TTC549 (cell line): ENCODE measurements around the gene TIFAB.

Source experiments
- FAIRE-seq: peaks from 2 replicates; lab custom pipeline; 2012; peaks lifted over from hg19 to GRCh38; lab: Jason Lieb, UNC

TIFAB gene

GRCh38 chr5:135441919-135442318, 10.2 kb downstream of the TIFAB start:
- no peak for FAIRE-seq

- FAIRE-seq = no peak
Measured at GRCh38 chr5:135441350-135441831, 10.8 kb downstream of the TIFAB start.

DNA sequence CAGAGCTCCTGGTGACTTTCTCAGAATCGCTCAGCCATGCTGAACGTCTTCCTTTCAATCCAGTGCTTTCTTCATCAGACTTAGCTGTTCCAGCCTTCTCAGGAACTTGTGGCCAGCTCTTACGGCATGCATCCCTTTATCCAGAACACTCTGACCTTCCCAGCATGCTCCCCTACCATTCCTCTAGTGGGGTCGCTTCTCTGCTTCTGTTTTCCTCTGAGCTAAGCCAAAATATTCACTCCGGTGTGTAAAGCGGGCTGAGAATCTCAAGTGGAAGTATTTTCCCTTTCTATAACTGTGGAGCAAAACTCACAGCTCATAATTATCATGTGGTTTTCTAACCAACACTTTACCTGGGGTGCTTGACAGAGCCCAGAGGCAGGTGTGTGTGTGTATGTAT, 11.2 kb downstream of the TIFAB start:
- FAIRE-seq = no peak

DNA sequence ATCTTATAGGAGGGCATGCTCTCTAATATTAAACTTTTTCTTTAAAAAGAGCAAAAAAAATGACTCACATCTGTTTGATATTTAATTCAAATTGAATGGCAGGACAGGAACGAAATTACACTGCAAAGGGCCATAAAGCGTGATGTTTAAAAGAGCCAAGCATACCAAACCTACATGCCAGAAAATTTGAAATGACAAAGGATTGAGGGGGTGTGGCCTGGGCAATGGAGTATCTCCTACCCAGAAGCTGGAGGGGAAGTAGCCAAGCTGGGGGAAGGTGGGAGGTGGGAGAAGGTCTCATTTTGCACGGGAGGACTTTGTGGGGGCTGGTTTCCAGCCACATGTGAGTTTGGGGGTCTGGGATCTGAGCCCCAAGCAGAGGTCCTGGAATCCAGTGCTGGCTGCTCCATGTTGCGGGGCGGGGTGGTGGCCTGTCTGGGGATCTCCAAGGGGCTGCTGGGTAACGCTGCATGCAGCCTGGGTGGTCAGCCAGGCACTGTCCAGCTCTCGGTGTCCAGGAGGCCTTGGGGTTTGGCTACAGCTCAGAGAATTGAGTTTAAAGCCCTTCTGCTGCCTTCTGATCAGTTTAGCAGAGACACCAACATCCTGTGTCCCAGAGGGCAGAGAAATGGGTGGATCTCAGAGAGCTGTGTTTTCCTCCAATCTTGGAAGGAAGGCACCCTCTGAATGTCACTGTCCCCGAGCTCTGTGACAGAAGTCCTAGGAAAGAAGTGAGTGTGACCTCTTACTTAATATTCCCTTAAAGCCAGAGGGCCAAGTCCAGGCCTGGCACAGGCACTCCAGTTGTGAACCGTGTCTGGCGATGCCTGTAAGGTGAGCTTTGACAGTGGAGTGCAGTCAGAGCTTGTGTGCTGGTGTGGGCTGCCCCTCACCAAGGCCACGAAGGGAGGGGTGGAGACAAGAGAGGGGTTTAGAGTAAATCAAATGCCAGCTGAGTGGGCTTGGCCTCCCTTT, 12.6 kb downstream of the TIFAB start:
- no peak for FAIRE-seq

- FAIRE-seq = no peak
Measured at GRCh38 chr5:135438636-135439221, 13.4 kb downstream of the TIFAB start.

DNA sequence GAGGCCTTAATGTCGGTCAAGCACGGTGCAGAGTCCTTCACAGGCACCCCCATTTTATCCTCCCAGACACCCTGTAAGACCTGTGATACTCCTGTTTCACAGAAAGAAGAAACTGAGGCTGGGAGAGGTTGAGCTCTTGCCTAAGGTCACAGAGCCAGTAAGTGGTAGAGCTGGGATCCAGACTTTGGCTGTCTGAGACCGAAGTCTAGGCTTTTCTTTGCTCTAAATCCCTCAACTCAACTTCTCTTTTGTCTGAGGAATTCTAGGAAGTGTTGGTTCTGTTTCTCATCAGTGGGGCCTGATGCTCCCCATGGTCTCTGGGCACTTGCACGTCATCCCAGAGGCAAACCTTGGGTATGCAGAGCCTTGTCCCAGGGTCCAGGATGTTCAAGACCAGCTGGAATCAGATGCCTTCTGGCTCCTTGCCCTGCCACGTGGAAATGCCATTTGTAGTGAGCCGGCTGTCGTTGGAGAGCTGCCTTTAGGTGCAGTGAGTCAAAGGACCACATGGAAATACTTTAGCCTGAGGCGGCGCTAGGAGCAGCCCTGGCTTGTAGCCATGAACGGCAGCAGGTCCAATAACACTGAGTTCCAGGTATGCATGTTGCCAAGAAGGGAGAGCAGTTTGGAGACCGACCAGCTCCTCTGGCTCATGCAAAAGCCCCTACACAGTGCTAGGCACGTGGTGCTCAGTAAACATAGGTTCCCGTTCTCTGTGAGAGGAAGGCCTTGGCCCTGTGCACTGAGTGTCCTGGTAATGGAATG, 14.2 kb downstream of the TIFAB start:
- FAIRE-seq = no peak

- no peak for FAIRE-seq
Measured at GRCh38 chr5:135437422-135437795, 14.7 kb downstream of the TIFAB start.

GRCh38 chr5:135436951-135437418, 15.2 kb downstream of the TIFAB start:
- FAIRE-seq = no peak

DNA sequence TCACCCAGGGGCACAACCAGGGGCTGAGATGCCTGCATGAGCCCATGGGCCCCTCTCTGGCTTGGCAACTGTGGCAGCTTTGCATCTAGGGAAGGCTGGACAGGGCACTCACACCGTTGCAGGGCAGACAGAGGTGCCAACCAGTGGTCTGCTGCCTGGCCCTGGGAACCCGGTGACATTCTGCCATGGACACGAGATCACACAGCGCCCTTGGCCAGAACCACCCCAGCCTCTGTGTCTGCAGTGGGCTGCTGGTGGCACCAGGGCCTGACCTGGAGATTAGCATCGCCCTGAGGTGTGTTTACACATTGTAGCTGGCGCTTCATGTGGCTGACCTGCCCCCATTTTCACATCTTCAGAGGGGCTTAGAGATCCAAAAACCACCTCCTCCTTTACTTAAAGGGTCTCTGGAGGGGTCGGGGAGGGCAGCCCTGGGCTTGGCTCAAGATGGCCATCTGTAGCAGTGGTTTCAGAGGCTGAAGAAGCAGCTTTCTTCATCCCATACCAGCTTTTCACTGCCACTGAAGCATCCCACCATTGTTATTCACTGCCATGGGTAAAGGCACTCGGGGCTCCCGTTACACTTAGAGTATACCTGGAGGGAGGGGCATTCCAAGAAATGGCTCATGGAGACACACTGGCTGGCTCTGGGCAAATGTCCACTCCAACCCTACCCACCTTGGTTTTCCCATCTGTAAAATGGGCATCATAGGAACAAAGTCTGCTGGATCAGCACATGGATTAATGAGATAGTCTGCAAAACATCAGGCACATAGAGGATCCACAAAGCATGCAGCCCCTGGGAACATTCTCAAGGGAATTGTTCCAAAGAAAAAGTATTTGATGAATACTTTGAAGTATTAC, 16.5 kb downstream of the TIFAB start:
- no peak for FAIRE-seq

DNA sequence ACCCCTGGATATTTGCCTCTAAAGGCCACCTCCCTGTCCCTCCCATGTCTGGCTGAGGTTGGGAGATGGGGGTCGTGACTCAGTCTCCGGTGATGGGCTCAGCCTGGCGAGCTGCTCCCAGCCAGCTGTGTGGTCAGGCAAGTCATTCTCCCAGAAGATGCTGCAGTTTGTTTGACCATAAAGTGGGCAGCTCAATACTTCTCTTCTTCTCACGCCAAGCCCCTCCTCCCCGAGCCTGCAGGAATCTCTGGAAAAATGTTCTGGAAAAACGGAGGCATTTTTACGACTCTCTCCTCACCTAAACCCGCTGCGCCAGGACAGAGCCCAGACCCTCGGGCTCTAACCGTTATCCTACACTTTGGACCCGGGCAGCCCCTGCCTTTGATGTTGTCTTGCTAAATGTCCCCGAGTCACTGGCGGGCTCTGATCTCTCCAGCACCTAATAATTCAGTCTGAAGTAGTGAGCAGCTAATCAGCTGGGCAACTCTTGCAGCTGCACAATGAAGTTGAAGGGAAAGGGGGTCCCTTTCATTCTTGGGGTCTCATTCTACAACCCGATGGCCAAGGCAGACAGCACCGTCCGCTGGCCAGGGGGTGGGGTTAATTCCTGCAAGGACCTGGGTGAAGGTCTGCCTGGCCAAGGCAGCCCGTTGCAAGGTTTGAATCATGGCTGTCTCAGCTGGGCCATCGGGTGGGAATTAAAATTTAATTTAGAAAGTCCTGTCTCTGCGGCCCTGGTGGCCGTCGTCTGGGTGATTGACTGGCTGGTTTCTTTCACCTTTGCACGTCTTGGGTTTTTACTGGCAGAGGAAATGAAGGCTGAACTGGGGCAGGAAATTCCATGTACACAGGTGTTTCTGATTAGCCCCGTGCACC, 17.3 kb downstream of the TIFAB start:
- no peak for FAIRE-seq

- FAIRE-seq = no peak
Measured at GRCh38 chr5:135433681-135434426, 18.3 kb downstream of the TIFAB start.

DNA sequence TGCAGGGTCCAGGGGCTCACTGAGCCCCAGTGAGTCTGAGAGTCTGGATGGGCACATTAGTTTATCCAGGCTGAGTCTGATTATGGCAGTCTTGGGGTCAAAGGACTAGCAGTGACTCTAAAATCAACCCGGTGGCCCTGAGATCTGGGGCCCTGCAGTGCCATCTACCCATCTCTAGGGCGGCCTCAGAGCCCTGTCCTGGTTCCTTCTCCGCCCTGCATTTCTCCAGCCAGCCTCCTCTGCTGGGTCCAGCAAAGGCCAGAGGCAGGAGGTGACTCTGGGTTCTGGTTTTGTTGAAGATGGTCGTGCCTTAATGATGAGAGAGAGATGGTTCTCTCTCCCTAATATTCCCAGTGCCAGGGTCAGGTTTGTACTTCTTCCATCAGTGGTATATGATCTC, 20.0 kb downstream of the TIFAB start:
- no peak for FAIRE-seq

DNA sequence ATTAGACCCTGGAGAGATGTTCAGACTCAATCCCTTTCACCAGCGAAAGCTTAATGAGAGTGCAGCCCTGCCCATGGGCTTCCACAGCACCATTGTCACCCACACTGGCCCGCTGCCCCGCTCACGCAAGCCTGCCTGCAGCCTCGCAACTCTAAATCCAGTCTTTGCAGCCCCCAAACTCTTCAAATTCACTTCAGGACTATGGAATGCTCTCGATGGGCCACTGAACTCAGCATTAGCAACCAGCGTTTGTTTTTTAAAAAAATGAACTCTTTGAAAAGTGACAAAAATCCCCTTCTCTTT, 22.1 kb downstream of the TIFAB start:
- no peak for FAIRE-seq

GRCh38 chr5:135429301-135430134, 22.6 kb downstream of the TIFAB start:
- FAIRE-seq = no peak

DNA sequence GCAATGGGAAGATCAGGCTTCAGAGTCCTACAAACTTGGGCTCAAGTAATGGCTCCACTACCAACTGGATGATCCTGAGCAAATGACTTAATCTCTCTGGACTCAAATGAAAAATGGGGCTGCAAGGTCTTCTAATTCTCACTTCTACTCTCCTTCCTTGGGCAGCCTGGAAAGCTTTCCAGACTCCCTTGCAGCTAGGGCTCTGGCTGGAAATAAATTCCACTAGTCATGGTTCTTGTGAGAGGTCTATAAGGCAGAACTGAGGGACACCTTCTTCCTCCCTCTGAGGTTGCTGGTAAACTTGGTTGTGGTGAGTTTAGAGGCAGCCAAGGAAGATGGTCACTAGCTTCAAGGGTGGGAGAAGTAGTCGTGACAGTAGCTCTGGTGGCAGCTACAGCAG, 23.6 kb downstream of the TIFAB start:
- FAIRE-seq = no peak

GRCh38 chr5:135426102-135427082, 25.8 kb downstream of the TIFAB start:
- no peak for FAIRE-seq

GRCh38 chr5:135425641-135426040, 26.5 kb downstream of the TIFAB start:
- FAIRE-seq = no peak

DNA sequence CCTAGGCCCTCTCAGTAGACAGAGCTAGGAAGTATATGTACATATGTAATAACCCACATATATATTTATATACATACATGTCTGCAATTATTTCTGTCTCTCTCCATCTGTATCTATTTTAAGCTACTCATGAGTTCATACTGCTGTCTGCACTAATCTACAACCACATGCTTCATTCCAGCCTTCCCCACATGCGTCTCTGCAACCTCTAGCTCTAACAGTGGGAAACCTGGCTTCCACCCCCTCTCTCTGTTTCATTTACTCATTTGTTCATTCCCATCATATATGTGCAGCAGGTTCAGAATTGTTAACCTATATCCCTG, 28.3 kb downstream of the TIFAB start:
- no peak for FAIRE-seq
